Right lobe of liver (tissue), 6 donors: Measurements from ENCODE around the gene FAM181A. TPM values are rescaled to one million over a fixed set of nuclear protein-coding genes. Genes with fewer than 3 reads are reported as not detected.
A peak's percentile ranks its signal among the peaks of the same experiment; 100 is the strongest.

Source experiments
- ATAC-seq, 4 donors: fragments of 200-7000 bp; cut with Tn5 transposase; one replicate each; pipeline ENCODE4 v1.9.1; 2020; ENCODE audit warnings: mild to moderate bottlenecking in 4 of 4, moderate library complexity in 4 of 4
- DNase-seq, 3 donors: peaks; one replicate each; pipeline ENCODE4 v3.0.0-alpha.2; 2020
- H3K27ac ChIP-seq, 3 donors: fragments of 200-600 bp; one replicate each; pipeline ENCODE4 v1.8.0; 2022
- H3K27me3 ChIP-seq, 2 donors: fragments of 200-600 bp; one replicate each; pipeline ENCODE4 v1.8.0; 2022
- H3K36me3 ChIP-seq, 4 donors: fragments of 200-600 bp; sonication (generic) in 1 of 4; one replicate each; pipeline versions ENCODE4 v1.5.1 to v1.8.0; 2017 to 2022; ENCODE audit warnings: control low read depth in 1 of 4
- H3K4me1 ChIP-seq, 4 donors: fragments of 200-600 bp; sonication (generic) in 1 of 4; one replicate each; pipeline versions ENCODE4 v1.5.1 to v1.8.0; 2017 to 2022; ENCODE audit warnings: control low read depth in 1 of 4
- H3K4me3 ChIP-seq, 3 donors: fragments of 200-600 bp; one replicate each; pipeline ENCODE4 v1.8.0; 2022
- H3K9me3 ChIP-seq, 4 donors: fragments of 200-600 bp; sonication (generic) in 1 of 4; one replicate each; pipeline versions ENCODE4 v1.5.1 to v1.8.0; 2017 to 2022; ENCODE audit warnings: control low read depth in 1 of 4
- POLR2A ChIP-seq: fragments of 450-650 bp; IDR thresholded peaks from one replicate; pipeline ENCODE4 v1.6.1; 2017; ENCODE audit warnings: antibody characterized with exemption, mild to moderate bottlenecking
- WGBS: methylation state at CpG from one replicate; pipeline ENCODE4 v1.1.6; 2018; ENCODE audit warnings: low coverage, low lambda C conversion rate; ENCODE audit not compliant: insufficient coverage; ENCODE audit errors: missing lambda C conversion rate; 5-methylcytosine and 5-hydroxymethylcytosine counted together
- intact Hi-C, 2 donors: fragments of 100-400 bp; cut with DNase I; formaldehyde crosslinking; loops; one replicate each; pipeline versions ENCODE4 v1.11.2 to v1.14.1; 2022
- total RNA-seq, 6 experiments: library from RNA; depleted of rRNA in 2 of 6; stranded (reverse); fragments of >200 nt in 2 of 6; fragmentation: NEBNext Ultra II Directional in 3 of 6; extraction: Animal tissue kit (Norgen Biotek cat#: 25700) in 3 of 6; gene quantifications; one replicate each; pipeline versions ENCODE4 v1.1.0 to v1.2.4, GENCODE V29; 2016 to 2023
- TF ChIP-seq, protein P1 (sequence below), 4 donors: fragments of 200-600 bp in 3 of 4; fragments of 450-650 bp in 1 of 4; IDR thresholded peaks; one replicate each; pipeline versions ENCODE4 v1.5.1 to v1.8.0; 2016 to 2022; ENCODE audit warnings: antibody characterized with exemption in 4 of 4, mild to moderate bottlenecking in 2 of 4
- donor health status: DM: no; HTN: yes; CAD: no.
- donor health status: DM: no; HTN: no; CAD: no.
- donor health status: DM: no; HTN: no; CAD: no.
- donor health status: DM: no; HTN: yes; CAD: no.
- donor health status: DM: no; HTN: yes; CAD: no.

Gene FAM181A
- total RNA-seq, 6 experiments from 2014 or later: not detected

DNA sequence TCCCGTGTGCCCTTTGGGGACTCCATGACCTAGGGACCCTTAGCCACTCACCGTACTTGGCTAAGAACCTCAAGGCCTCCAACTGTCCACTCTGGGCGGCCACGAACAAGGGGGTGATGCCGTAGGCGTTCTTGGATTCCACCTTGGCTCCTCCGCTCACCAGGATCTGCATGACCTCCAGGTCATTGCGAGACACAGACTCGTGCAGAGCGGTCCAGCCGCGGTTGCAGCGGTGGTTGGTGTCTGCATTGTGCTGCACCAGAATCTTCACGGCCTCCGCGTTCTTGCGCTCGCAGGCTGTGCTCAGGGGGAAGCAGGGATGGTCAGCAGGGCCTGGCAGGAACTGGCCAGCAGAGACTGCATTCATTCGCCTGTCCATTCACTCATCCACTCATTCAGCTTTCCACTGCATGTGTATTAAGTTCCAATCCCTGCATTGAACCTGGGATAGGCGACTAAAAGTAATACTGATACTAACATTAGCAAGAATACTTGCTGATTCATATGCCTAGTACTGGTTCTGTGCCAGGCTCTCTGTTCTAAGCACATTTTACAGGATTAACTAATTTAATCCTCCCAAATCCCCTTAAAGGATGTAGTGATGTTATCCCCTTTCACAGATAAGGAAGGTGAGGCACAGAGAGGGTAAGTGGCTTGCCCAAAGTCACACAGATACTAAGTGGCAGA lies 23.9 kb downstream of the FAM181A start:
- TF ChIP-seq POLR2A: no peak
- TF ChIP-seq, protein P1, sequence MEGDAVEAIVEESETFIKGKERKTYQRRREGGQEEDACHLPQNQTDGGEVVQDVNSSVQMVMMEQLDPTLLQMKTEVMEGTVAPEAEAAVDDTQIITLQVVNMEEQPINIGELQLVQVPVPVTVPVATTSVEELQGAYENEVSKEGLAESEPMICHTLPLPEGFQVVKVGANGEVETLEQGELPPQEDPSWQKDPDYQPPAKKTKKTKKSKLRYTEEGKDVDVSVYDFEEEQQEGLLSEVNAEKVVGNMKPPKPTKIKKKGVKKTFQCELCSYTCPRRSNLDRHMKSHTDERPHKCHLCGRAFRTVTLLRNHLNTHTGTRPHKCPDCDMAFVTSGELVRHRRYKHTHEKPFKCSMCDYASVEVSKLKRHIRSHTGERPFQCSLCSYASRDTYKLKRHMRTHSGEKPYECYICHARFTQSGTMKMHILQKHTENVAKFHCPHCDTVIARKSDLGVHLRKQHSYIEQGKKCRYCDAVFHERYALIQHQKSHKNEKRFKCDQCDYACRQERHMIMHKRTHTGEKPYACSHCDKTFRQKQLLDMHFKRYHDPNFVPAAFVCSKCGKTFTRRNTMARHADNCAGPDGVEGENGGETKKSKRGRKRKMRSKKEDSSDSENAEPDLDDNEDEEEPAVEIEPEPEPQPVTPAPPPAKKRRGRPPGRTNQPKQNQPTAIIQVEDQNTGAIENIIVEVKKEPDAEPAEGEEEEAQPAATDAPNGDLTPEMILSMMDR (IDR thresholded peaks at IDR 0.05): no peak
- WGBS: 79% methylated on average over 9 of the region's 20 CpGs
- Histone ChIP-seq H3K9me3 (no peaks in the 10 kb centered on the region), H3K36me3 (no peaks in the 10 kb centered on the region), H3K4me3 (no peak overlapping the region), H3K4me1 (peaks cover 0 to 1% (median 0%) of the 10 kb centered on the region in 4 donors), H3K27me3 (no peaks in the 10 kb centered on the region), H3K27ac (no peak overlapping the region)
- no peak for DNase-seq
- intact Hi-C loops: no loop called here
- no peak for ATAC-seq

DNA sequence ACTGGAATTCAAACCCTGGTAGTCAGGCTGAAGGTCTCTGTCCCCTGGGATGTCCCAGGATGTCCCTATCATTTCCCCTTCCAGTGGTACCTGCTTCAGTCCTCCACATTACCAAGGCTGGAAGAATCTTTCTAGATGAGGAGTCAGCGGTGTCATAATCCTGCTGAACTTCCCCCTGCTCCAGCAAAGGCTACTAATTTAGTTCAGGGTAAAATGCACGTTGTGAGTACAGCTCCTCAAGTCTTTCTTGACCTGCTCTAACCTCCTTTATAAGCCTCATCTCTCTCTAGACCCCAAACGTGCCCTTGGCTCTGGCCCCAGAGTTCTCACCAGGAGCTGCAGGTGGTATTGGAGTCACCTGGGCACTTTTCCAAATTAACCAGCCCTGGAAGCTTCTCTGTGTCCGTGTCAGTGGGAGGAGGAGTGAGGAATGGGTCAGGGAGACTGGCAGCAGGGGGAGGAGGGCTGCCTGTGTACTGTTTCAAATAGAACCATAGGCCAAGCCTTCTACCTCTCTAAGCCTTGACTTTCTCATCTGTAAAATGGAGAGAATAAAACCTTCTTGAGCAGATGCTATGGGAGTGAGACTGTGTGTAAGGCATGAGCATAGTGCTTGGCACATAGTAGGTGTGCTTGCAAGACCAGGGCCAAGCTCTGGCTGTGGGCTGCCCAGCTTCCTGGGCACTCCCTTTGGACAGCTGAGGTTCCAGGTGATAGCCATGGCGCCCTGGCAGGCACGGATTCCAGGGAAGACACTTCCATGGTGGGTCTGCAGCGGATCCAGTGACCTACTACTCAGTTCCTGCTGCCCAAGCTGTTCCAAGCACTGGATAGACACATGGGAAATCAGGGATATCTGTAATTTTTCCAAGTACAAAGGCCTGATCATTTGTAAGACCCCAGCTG lies 24.7 kb downstream of the FAM181A start:
- H3K4me3 ChIP-seq: no peak overlapping the region
- no peaks in the 10 kb centered on the region for H3K9me3 ChIP-seq
- H3K27ac ChIP-seq: no peak overlapping the region
- WGBS: 23% methylated on average over 3 of the region's 7 CpGs
- no peaks in the 10 kb centered on the region for H3K36me3 ChIP-seq
- ATAC-seq (peak in 1 of 4 donors; percentile 19), DNase-seq (no peak)
- H3K27me3 ChIP-seq: no peaks in the 10 kb centered on the region
- no peak for TF ChIP-seq POLR2A
- TF ChIP-seq, protein P1 (IDR thresholded peaks at IDR 0.05): no peak
- intact Hi-C loops: no loop called here
- H3K4me1 ChIP-seq: peaks cover 0 to 5% (median 0%) of the 10 kb centered on the region in 4 donors

GRCh38 chr14:93952829-93953228 lies 25.7 kb downstream of the FAM181A start:
- 50% methylated on average over 3 of the region's 3 CpGs for WGBS
- no peak overlapping the region for H3K4me3 ChIP-seq
- no peak overlapping the region for H3K27ac ChIP-seq
- TF ChIP-seq, protein P1 (IDR thresholded peaks at IDR 0.05): no peak
- TF ChIP-seq POLR2A: no peak
- DNase-seq (no peak), ATAC-seq (no peak)
- no peaks in the 10 kb centered on the region for H3K9me3 ChIP-seq
- intact Hi-C loops: no loop called here
- H3K36me3 ChIP-seq: no peaks in the 10 kb centered on the region
- peaks cover 0 to 5% (median 0%) of the 10 kb centered on the region in 4 donors for H3K4me1 ChIP-seq
- no peaks in the 10 kb centered on the region for H3K27me3 ChIP-seq

DNA sequence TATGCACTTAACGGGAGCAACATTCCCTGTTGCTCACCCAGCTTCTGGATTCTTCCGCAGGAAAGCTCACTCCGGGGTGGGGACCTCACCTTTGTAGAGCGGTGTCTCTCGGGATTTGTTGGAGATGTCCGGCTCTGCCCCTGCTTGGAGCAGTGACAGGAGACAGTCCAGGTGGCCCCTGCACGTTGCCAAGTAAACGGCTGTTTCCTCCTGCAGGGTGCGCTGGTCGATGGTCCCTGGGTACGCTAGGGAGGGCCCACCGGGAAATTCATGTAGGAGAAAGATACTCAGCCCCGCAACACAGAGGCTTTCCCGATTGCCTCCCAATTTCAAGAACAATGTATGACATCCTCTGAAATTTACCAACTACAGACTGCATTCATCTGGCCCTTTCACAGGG lies 26.1 kb downstream of the FAM181A start:
- H3K9me3 ChIP-seq: no peaks in the 10 kb centered on the region
- no peak for TF ChIP-seq POLR2A
- TF ChIP-seq, protein P1 (IDR thresholded peaks at IDR 0.05): no peak
- no peaks in the 10 kb centered on the region for H3K36me3 ChIP-seq
- no peak overlapping the region for H3K4me3 ChIP-seq
- H3K4me1 ChIP-seq: peaks cover 0 to 5% (median 0%) of the 10 kb centered on the region in 4 donors
- ATAC-seq (no peak), DNase-seq (no peak)
- WGBS: 36% methylated on average over 6 of the region's 14 CpGs
- H3K27me3 ChIP-seq: no peaks in the 10 kb centered on the region
- intact Hi-C loops: no loop called here
- no peak overlapping the region for H3K27ac ChIP-seq
